Endothelial cell of umbilical vein (primary cell): ENCODE data around the gene MRTO4. TPM values are rescaled to one million over a fixed set of nuclear protein-coding genes. Genes with fewer than 3 reads are reported as not detected.
"Not testable (repeated sequence)": the region's sequence is repeated elsewhere in the genome, so short reads cannot be mapped to it uniquely, and the experiment has no call there.

ENCODE experiments used
- BruUV-seq: library from RNA; stranded (reverse); fragments of 400-500 nt; replicated peaks from 2 replicates; lab custom pipeline; 2021; lab: Mats Ljungman, UMichigan
- CTCF ChIA-PET: fragments of 300-600, 350-600 bp; sonication (Branson Sonifier 250); formaldehyde crosslinking; loops from one replicate; lab custom pipeline; 2021; ENCODE audit warnings: antibody characterized with exemption, inconsistent platforms; lab: Charles Lee
- POLR2A ChIA-PET: fragments of 300-600, 350-600 bp; sonication (Branson Sonifier 250); formaldehyde crosslinking; loops from one replicate; lab custom pipeline; 2021; ENCODE audit warnings: antibody characterized with exemption, inconsistent platforms; lab: Charles Lee
- DNase-seq: peaks from one replicate; pipeline ENCODE4 v3.0.0-alpha.2; 2011; ENCODE audit warnings: low read depth, low spot score
- FAIRE-seq: peaks from 2 replicates; lab custom pipeline; 2011; peaks lifted over from hg19 to GRCh38; lab: Jason Lieb, UNC
- H2AFZ ChIP-seq: 2 replicates; pipeline ENCODE4 v1.6.0; 2012; ENCODE audit warnings: low read depth, low read length, control low read depth, inconsistent platforms
- H3K27ac ChIP-seq: 2 replicates; pipeline ENCODE4 v1.5.1; 2011; ENCODE audit warnings: low read depth, mild to moderate bottlenecking, control low read depth, low read length, moderate library complexity; ENCODE audit not compliant: insufficient read depth
- H3K27me3 ChIP-seq, 2 experiments: 2 replicates each; pipeline versions ENCODE4 v1.6.0 to v1.6.1; 2011; ENCODE audit warnings: low read length in 2 of 2, mixed read lengths in 1 of 2; ENCODE audit not compliant: control insufficient read depth in 2 of 2, insufficient read depth in 2 of 2
- H3K36me3 ChIP-seq, 2 experiments: 2 replicates in 1 of 2; 3 replicates in 1 of 2; pipeline ENCODE4 v1.5.1; 2011; ENCODE audit warnings: low read length in 2 of 2, mild to moderate bottlenecking in 1 of 2, moderate library complexity in 1 of 2; ENCODE audit not compliant: control insufficient read depth in 2 of 2, insufficient read depth in 2 of 2; ENCODE audit errors: extremely low read depth in 1 of 2
- H3K4me1 ChIP-seq: 3 replicates; pipeline ENCODE4 v1.5.1; 2011; ENCODE audit warnings: mild to moderate bottlenecking, low read length; ENCODE audit not compliant: control insufficient read depth, insufficient read depth; ENCODE audit errors: extremely low read depth
- H3K4me2 ChIP-seq: 2 replicates; pipeline ENCODE4 v1.6.1; 2011; ENCODE audit warnings: low read length, control low read depth, mixed read lengths; ENCODE audit not compliant: insufficient read depth
- H3K4me3 ChIP-seq, 3 experiments: fragments of 200-600 bp in 1 of 3; sonication (generic), shearing (Covaris generic) in 1 of 3; replicated peaks in 1 of 3; 2 replicates each; pipeline ENCODE4 v1.5.1; 2011 to 2016; ENCODE audit warnings: control low read depth in 3 of 3, low read length in 3 of 3, mild to moderate bottlenecking in 2 of 3, inconsistent platforms in 1 of 3, low read depth in 1 of 3, moderate library complexity in 1 of 3; ENCODE audit not compliant: insufficient read depth in 1 of 3
- H3K79me2 ChIP-seq: 2 replicates; pipeline ENCODE4 v1.6.0; 2012; ENCODE audit warnings: low read length, inconsistent platforms; ENCODE audit not compliant: control insufficient read depth, insufficient read depth
- H3K9ac ChIP-seq: replicated peaks from 2 replicates; pipeline ENCODE3; 2011; ENCODE audit warnings: low read length, control low read depth; ENCODE audit not compliant: insufficient read depth; ENCODE audit errors: extremely low read depth
- H3K9me1 ChIP-seq: replicated peaks from 3 replicates; pipeline ENCODE4 v1.6.0; 2011; ENCODE audit warnings: mild to moderate bottlenecking, low read length; ENCODE audit not compliant: control insufficient read depth, insufficient read depth; ENCODE audit errors: extremely low read depth
- H3K9me3 ChIP-seq: replicated peaks from 2 replicates; pipeline ENCODE4 v1.5.1; 2012; ENCODE audit warnings: low read length, inconsistent platforms; ENCODE audit not compliant: control insufficient read depth, insufficient read depth
- H4K20me1 ChIP-seq: replicated peaks from 2 replicates; pipeline ENCODE3; 2011; ENCODE audit warnings: mild to moderate bottlenecking, low read length; ENCODE audit not compliant: control insufficient read depth, insufficient read depth; ENCODE audit errors: extremely low read depth
- dilution Hi-C: fragments of 300-500 bp; cut with MboI; formaldehyde crosslinking; loops from one replicate; pipeline ENCODE4 v1.15.0; 2019; ENCODE audit warnings: low sequenced_read_pairs; ENCODE audit not compliant: extremely low pct_ligation_motif_present
- intact Hi-C: fragments of 100-400 bp; cut with micrococcal nuclease; formaldehyde crosslinking; loops from one replicate; pipeline ENCODE4 v1.10.0; 2022
- polyA plus RNA-seq, 4 experiments: library from polyadenylated mRNA; depleted of rRNA in 3 of 4; stranded (reverse) in 3 of 4; unstranded in 1 of 4; fragments of >200 nt; gene quantifications; 2 replicates each; pipeline versions ENCODE4 v1.2.1 to v1.2.3, GENCODE V29; 2011 to 2012; ENCODE audit warnings: missing spikeins in 1 of 4
- total RNA-seq: library from RNA; stranded (reverse); gene quantifications from 2 replicates; pipeline ENCODE4 v1.2.3, GENCODE V29; 2021
- TF ChIP-seq, protein P1 (sequence below), 2 donors: IDR thresholded peaks; 1 replicate in 1 of 2; 2 replicates in 1 of 2; pipeline ENCODE4 v1.5.1; 2011; ENCODE audit warnings: low read length in 2 of 2, mild to moderate bottlenecking in 2 of 2, moderate library complexity in 2 of 2, control low read depth in 1 of 2, inconsistent platforms in 1 of 2, low read depth in 1 of 2; ENCODE audit not compliant: insufficient read depth in 1 of 2; ENCODE audit errors: extremely low read depth in 1 of 2

MRTO4 gene
- total and polyA plus RNA-seq, 2 donors (not counting 3 experiments of a cell fraction or from before 2014, with no cell fraction given) = 33.6 to 49.4 TPM

DNA sequence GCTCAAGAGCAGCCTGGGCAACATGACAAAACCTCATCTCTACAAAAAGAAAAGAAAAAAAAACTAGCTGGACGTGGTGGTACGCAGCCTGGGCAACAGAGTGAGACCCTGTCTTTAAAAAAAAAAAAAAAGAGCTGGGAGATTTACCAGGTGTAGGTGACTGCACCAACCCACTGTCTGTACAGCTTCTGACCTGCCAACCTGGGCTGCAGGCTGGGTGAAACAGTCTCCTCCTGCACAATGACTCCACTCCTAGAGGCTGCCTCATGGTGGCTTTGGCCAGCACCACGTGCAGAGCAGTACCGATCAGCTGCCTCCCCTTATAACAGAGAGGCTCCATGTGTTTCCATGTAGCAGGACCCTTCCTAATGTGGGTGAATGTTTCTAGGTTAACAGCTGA is 3.7 kb downstream of the MRTO4 start:
- H3K4me1 ChIP-seq = peaks cover 16% of the 10 kb centered on the region
- H3K4me2 ChIP-seq = no peak overlapping the region
- dilution Hi-C loops (no loop called here), intact Hi-C loops (loop anchor here (10.0 kb wide), 1 partner anchor 340 kb away; a partner anchor contains a TSS)
- H3K9me3 ChIP-seq = no peaks in the 10 kb centered on the region
- POLR2A ChIA-PET = no interaction called here
- no TSS peak for BruUV-seq
- H4K20me1 ChIP-seq = no peaks in the 10 kb centered on the region
- no peak overlapping the region for H3K27ac ChIP-seq
- no peak overlapping the region for H3K4me3 ChIP-seq
- FAIRE-seq (peak; percentile 8), DNase-seq (no peak)
- no peak overlapping the region for H3K9ac ChIP-seq
- H2AFZ ChIP-seq = no peak overlapping the region
- peaks cover 50% of the 10 kb centered on the region for H3K79me2 ChIP-seq
- no peaks in the 10 kb centered on the region for H3K9me1 ChIP-seq
- TF ChIP-seq, protein P1, sequence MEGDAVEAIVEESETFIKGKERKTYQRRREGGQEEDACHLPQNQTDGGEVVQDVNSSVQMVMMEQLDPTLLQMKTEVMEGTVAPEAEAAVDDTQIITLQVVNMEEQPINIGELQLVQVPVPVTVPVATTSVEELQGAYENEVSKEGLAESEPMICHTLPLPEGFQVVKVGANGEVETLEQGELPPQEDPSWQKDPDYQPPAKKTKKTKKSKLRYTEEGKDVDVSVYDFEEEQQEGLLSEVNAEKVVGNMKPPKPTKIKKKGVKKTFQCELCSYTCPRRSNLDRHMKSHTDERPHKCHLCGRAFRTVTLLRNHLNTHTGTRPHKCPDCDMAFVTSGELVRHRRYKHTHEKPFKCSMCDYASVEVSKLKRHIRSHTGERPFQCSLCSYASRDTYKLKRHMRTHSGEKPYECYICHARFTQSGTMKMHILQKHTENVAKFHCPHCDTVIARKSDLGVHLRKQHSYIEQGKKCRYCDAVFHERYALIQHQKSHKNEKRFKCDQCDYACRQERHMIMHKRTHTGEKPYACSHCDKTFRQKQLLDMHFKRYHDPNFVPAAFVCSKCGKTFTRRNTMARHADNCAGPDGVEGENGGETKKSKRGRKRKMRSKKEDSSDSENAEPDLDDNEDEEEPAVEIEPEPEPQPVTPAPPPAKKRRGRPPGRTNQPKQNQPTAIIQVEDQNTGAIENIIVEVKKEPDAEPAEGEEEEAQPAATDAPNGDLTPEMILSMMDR (IDR thresholded peaks at IDR 0.05; ENCODE audit: extremely low read depth in 1 of 2, insufficient read depth in 1 of 2, low read depth in 1 of 2, low read length in 2 of 2) = no peak
- CTCF ChIA-PET = interaction anchor here (0.7 to 1.6 kb wide), 2 partner anchors 15 to 399 kb away, joined by 3 to 8 read pairs; no protein-coding TSS in a partner anchor
- H3K27me3 ChIP-seq = no peaks in the 10 kb centered on the region
- peaks cover 13 to 27% of the 10 kb centered on the region in 2 experiments for H3K36me3 ChIP-seq

DNA sequence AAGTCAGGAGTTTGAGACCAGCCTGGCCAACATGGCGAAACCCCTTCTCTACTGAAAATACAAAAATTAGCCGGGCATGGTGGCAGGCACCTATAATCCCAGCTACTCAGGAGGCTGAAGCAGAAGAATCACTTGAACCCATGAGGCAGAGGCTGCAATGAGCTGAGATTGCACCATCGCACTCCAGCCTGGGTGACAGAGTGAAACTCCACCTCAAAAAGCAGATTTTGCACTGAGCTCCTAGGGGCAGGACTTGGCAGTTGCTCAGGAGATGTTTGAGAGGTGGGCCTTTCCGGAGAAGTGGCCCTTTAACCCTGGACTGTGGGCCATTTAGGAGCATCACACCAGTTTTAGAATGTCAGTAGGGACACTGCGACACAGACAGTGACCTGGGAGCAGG is 4.7 kb downstream of the MRTO4 start:
- H3K27ac ChIP-seq, H3K4me3 ChIP-seq, H3K9me1 ChIP-seq, POLR2A ChIA-PET, H3K9ac ChIP-seq, dilution Hi-C loops, DNase-seq, H3K27me3 ChIP-seq, H3K4me2 ChIP-seq, H2AFZ ChIP-seq, BruUV-seq, H3K9me3 ChIP-seq, H4K20me1 ChIP-seq, FAIRE-seq: not testable (repeated sequence)
- intact Hi-C loops = loop anchor here (10.0 kb wide), 1 partner anchor 338 kb away; a partner anchor contains a TSS
- peaks cover 10% of the 10 kb centered on the region for H3K4me1 ChIP-seq
- peaks cover 13 to 30% of the 10 kb centered on the region in 2 experiments for H3K36me3 ChIP-seq
- peaks cover 40% of the 10 kb centered on the region for H3K79me2 ChIP-seq
- CTCF ChIA-PET = interaction anchor here (1.1 kb wide), 1 partner anchor 398 kb away, joined by 4 read pairs; no protein-coding TSS in a partner anchor
